ENCODE data around the gene CLNK.

GRCh38 chr4:10694151-10694827, 9.7 kb upstream of the CLNK start:
- TF ChIP-seq REST (IDR thresholded peaks at IDR 0.05; ENCODE audit: insufficient read depth in 1 of 2, low read depth in 2 of 2, low read length in 2 of 2): no peak
- no peak for TF ChIP-seq TAF1 (IDR thresholded peaks at IDR 0.05; ENCODE audit: borderline replicate concordance, insufficient read depth, low read length)

Data from PFSK-1 (cell line).